ENCODE results near the gene CCDC70. TPM values are rescaled to one million over a fixed set of nuclear protein-coding genes. Genes with fewer than 3 reads are reported as not detected.

Gene CCDC70
- total RNA-seq, 1 donor from 2014 or later, result not detected

DNA sequence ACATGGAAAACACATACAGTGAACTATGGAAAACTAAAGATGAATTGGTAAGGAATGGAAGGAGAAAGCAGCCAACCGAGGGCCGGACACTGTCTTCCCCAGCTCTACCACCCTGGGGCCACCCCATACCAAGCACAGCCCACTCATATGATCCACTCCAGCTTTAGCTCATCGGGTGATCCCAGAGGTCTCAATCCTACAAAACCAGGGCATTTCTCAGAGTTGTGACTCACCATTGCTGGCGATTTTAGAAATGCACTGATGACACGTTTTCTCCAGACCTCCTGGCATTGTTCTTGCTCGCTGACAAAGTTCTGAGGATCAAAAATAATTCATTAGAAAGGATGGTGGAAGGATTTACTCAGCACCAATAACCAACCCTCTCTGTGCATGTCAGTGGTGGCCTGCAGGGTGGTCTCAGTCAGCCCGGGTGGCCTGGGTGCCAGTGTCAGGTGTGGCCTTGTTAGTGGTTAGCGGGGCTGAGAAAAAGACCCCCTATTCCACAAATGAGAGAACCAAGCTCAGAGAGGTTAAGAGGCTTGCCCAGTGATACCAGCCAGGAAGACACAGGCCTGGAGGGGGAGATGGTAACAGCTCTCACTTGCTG is 23.4 kb upstream of the CCDC70 start:
- peak; percentile 25 for DNase-seq (ENCODE audit: low read depth)
- Histone ChIP-seq H3K36me3 (ENCODE audit: control insufficient read depth, insufficient read depth, low read length) (no peaks in the 10 kb centered on the region), H3K4me3 (ENCODE audit: low read depth, low read length) (no peak overlapping the region), H3K27me3 (ENCODE audit: control insufficient read depth, insufficient read depth, low read length) (peaks cover 2% of the 10 kb centered on the region)
- TF ChIP-seq, protein P1, sequence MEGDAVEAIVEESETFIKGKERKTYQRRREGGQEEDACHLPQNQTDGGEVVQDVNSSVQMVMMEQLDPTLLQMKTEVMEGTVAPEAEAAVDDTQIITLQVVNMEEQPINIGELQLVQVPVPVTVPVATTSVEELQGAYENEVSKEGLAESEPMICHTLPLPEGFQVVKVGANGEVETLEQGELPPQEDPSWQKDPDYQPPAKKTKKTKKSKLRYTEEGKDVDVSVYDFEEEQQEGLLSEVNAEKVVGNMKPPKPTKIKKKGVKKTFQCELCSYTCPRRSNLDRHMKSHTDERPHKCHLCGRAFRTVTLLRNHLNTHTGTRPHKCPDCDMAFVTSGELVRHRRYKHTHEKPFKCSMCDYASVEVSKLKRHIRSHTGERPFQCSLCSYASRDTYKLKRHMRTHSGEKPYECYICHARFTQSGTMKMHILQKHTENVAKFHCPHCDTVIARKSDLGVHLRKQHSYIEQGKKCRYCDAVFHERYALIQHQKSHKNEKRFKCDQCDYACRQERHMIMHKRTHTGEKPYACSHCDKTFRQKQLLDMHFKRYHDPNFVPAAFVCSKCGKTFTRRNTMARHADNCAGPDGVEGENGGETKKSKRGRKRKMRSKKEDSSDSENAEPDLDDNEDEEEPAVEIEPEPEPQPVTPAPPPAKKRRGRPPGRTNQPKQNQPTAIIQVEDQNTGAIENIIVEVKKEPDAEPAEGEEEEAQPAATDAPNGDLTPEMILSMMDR (IDR thresholded peaks at IDR 0.05; ENCODE audit: insufficient read depth, low read length, poor library complexity, severe bottlenecking), result no peak

DNA sequence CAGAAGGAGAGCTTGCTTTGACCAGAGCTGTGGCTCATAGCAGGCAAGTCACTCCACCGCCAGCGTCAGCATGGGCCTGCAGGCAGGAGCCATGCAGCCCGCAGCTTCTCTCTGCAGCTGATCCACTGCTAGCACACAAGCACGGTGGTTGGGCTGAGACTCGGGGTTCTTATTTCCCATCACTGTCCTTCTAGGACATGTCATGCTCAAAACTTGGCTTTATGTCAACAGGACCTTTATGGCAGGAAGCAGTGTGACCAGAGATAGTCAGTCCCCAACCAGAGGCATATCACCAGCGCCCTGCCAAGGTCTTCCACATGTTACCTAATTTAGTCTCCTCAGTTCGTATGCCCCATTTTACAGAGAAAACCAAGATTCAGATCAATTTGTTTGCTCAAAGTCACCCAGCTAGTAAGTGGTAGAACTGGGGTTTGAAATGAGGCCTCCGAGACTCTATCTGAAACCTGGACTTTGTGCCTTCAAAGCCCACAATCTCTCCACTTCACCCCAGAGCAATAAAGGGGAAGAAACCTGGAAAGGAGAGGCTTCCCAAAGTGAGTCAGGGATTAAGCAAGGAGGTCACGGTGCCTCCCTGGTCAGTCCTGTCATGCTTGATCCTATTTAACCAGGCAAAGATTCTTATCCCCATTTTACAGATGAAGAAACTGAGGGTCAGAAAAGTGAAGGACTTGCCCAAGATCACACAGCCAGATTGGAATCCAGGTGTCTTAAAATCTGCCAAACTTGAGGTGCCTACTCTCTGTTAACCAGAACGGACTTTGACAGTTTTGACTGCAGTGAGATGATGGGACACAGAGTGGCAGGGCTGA is 21.8 kb upstream of the CCDC70 start:
- no peaks in the 10 kb centered on the region for H3K27me3 ChIP-seq (ENCODE audit: control insufficient read depth, insufficient read depth, low read length)
- no peak for DNase-seq (ENCODE audit: low read depth)

DNA sequence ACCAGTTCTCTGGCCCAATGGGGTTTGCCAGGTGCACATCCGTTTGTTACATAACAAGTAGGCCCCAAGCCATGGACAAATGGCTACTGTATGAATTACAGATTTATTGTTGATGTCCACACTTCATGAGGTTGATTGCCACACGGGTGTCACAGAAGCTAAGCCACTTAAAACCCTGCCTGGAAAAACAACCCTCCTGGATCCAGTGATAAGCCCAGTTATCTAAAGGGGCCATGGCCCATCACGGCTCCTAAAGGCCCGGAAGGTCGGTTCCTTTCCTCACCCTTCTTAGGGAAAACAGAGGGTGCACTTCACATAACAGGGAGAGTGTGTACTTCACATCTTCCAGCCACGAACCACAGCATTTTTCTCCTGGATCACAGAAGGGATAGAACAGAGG is 20.9 kb upstream of the CCDC70 start:
- H3K27me3 ChIP-seq (ENCODE audit: control insufficient read depth, insufficient read depth, low read length), result no peaks in the 10 kb centered on the region

More for the DNA sequence above, 21.8 kb upstream of the CCDC70 start:
- Histone ChIP-seq H3K36me3 (ENCODE audit: control insufficient read depth, insufficient read depth, low read length) (no peaks in the 10 kb centered on the region), H3K4me3 (ENCODE audit: low read depth, low read length) (no peak overlapping the region)
- TF ChIP-seq, protein P1 (IDR thresholded peaks at IDR 0.05; ENCODE audit: insufficient read depth, low read length, poor library complexity, severe bottlenecking), result no peak

DNA sequence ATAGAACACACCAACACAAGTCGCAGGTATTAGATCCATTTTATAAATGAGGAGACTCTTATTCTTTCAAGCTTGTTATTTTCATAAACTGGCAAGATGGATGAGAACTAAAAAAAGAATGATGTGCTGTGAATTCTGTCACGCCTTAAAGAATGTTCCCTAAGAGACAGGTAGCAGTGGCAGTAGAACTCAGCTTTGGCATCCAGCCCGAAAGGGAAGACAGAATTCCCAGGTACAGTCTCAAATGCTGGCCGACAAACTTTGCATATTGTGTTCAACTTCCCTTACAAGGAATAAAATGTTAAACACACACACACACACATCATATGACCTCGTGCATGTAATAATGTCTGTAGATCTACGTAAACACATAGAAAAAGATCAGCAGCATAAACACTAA is 20.0 kb upstream of the CCDC70 start:
- DNase-seq (ENCODE audit: low read depth), result no peak
- Histone ChIP-seq H3K27me3 (ENCODE audit: control insufficient read depth, insufficient read depth, low read length) (no peaks in the 10 kb centered on the region), H3K4me3 (ENCODE audit: low read depth, low read length) (no peak overlapping the region), H3K36me3 (ENCODE audit: control insufficient read depth, insufficient read depth, low read length) (no peaks in the 10 kb centered on the region)
- TF ChIP-seq, protein P1 (IDR thresholded peaks at IDR 0.05; ENCODE audit: insufficient read depth, low read length, poor library complexity, severe bottlenecking), result no peak

More for the DNA sequence above, 20.9 kb upstream of the CCDC70 start:
- H3K36me3 ChIP-seq (ENCODE audit: control insufficient read depth, insufficient read depth, low read length), result no peaks in the 10 kb centered on the region
- TF ChIP-seq, protein P1 (IDR thresholded peaks at IDR 0.05; ENCODE audit: insufficient read depth, low read length, poor library complexity, severe bottlenecking), result no peak
- no peak overlapping the region for H3K4me3 ChIP-seq (ENCODE audit: low read depth, low read length)
- DNase-seq (ENCODE audit: low read depth), result no peak

DNA sequence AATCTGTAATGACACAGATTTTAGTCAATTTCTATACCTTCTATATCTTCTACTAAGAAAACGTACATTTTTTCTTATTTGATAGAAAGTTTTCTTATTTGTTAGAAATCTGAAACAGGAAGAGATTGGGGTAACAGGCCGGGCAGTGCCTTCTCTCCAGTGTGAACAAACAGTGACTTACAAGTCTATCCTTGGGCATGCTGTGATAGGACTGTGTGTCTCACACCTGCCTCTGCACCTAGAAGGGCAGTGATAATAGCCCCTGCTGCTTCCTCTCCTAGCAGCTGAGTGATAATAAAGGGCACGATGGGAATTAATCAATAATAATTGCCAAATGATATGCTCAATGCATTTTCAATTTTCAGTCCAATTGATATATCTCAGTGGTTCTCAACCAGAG is 18.2 kb upstream of the CCDC70 start:
- Histone ChIP-seq H3K27me3 (ENCODE audit: control insufficient read depth, insufficient read depth, low read length) (no peaks in the 10 kb centered on the region), H3K4me3 (ENCODE audit: low read depth, low read length) (no peak overlapping the region), H3K36me3 (ENCODE audit: control insufficient read depth, insufficient read depth, low read length) (no peaks in the 10 kb centered on the region)
- TF ChIP-seq, protein P1 (IDR thresholded peaks at IDR 0.05; ENCODE audit: insufficient read depth, low read length, poor library complexity, severe bottlenecking), result no peak
- no peak for DNase-seq (ENCODE audit: low read depth)
